Gastrocnemius medialis (tissue), 4 donors: ENCODE results near the gene CD300LG. TPM values are rescaled to one million over a fixed set of nuclear protein-coding genes. Genes with fewer than 3 reads are reported as not detected.
A peak's percentile ranks its signal among the peaks of the same experiment; 100 is the strongest.

Experiments
- ATAC-seq, 2 donors: fragments of 150-250 bp; one replicate each; pipeline ENCODE4 v1.9.1; 2016
- DNase-seq, 2 donors: peaks; one replicate each; pipeline ENCODE4 v3.0.0-alpha.2; 2019
- H3K27ac ChIP-seq, 4 donors: fragments of 200-600 bp; sonication (generic); 1 replicate in 1 of 4; 2 replicates in 3 of 4; pipeline ENCODE4 v1.5.1; 2016 to 2018; ENCODE audit warnings: mild to moderate bottlenecking in 2 of 4, moderate library complexity in 1 of 4
- H3K27me3 ChIP-seq, 3 donors: fragments of 200-600 bp; sonication (generic) in 2 of 3; 1 replicate in 1 of 3; 2 replicates in 2 of 3; pipeline versions ENCODE4 v1.5.1 to v1.6.0; 2016 to 2019; ENCODE audit warnings: mild to moderate bottlenecking in 1 of 3, moderate library complexity in 1 of 3
- H3K36me3 ChIP-seq, 2 donors: fragments of 200-600 bp; sonication (generic) in 1 of 2; one replicate each; pipeline ENCODE4 v1.5.1; 2017 to 2018
- H3K4me1 ChIP-seq, 2 donors: fragments of 200-600 bp; sonication (generic) in 1 of 2; one replicate each; pipeline ENCODE4 v1.5.1; 2016 to 2017; ENCODE audit warnings: mild to moderate bottlenecking in 2 of 2
- H3K4me3 ChIP-seq, 4 donors: fragments of 200-600 bp; sonication (generic) in 3 of 4; 1 replicate in 1 of 4; 2 replicates in 3 of 4; pipeline ENCODE4 v1.5.1; 2016 to 2019; ENCODE audit warnings: mild to moderate bottlenecking in 2 of 4
- H3K9me3 ChIP-seq, 3 donors: fragments of 200-600 bp; sonication (generic) in 2 of 3; 1 replicate in 1 of 3; 2 replicates in 2 of 3; pipeline ENCODE4 v1.5.1; 2016 to 2019
- POLR2A ChIP-seq, 2 donors: fragments of 450-650 bp; IDR thresholded peaks; one replicate each; pipeline ENCODE4 v1.6.1; 2017; ENCODE audit warnings: antibody characterized with exemption in 2 of 2, mild to moderate bottlenecking in 2 of 2, moderate library complexity in 2 of 2
- in situ Hi-C, 4 donors: fragments of 200-750 bp; cut with MboI; loops; one replicate each; pipeline versions ENCODE4 v1.15.0 to v1.8.0; 2017; ENCODE audit warnings: low sequenced_read_pairs in 4 of 4
- intact Hi-C: fragments of 100-400 bp; cut with DNase I; formaldehyde crosslinking; loops from one replicate; pipeline ENCODE4 v1.15.1; 2023; ENCODE audit warnings: low total_unique reads
- total RNA-seq, 4 donors: library from RNA; depleted of rRNA; stranded (reverse); fragments of >200 nt; gene quantifications; one replicate each; pipeline versions ENCODE4 v1.1.0 to v1.2.3, GENCODE V29; 2016
- TF ChIP-seq, protein P1 (sequence below), 5 experiments: fragments of 450-650 bp in 3 of 5; fragments of 200-600 bp in 2 of 5; sonication (generic) in 2 of 5; IDR thresholded peaks in 4 of 5; conservative IDR thresholded peaks in 1 of 5; 1 replicate in 4 of 5; 2 replicates in 1 of 5; pipeline ENCODE4 v1.5.1; 2016 to 2019; ENCODE audit warnings: antibody characterized with exemption in 5 of 5, mild to moderate bottlenecking in 3 of 5, moderate library complexity in 3 of 5

CD300LG gene
- total RNA-seq, 4 donors from 2014 or later = 18.4 to 28.2 (median 20.8) TPM

- H3K27me3 ChIP-seq = peaks cover 0 to 3% (median 0%) of the 10 kb centered on the region in 3 donors
- intact Hi-C loops (no loop called here), in situ Hi-C loops (no loop called here)
- H3K36me3 ChIP-seq = no peaks in the 10 kb centered on the region
- peaks cover 0 to 3% of the 10 kb centered on the region in 2 donors for H3K4me1 ChIP-seq
- no peak overlapping the region for H3K27ac ChIP-seq
- ATAC-seq (no peak), DNase-seq (no peak)
- no peak overlapping the region for H3K4me3 ChIP-seq
- TF ChIP-seq, protein P1, sequence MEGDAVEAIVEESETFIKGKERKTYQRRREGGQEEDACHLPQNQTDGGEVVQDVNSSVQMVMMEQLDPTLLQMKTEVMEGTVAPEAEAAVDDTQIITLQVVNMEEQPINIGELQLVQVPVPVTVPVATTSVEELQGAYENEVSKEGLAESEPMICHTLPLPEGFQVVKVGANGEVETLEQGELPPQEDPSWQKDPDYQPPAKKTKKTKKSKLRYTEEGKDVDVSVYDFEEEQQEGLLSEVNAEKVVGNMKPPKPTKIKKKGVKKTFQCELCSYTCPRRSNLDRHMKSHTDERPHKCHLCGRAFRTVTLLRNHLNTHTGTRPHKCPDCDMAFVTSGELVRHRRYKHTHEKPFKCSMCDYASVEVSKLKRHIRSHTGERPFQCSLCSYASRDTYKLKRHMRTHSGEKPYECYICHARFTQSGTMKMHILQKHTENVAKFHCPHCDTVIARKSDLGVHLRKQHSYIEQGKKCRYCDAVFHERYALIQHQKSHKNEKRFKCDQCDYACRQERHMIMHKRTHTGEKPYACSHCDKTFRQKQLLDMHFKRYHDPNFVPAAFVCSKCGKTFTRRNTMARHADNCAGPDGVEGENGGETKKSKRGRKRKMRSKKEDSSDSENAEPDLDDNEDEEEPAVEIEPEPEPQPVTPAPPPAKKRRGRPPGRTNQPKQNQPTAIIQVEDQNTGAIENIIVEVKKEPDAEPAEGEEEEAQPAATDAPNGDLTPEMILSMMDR (IDR thresholded peaks at IDR 0.05 in 4 of 5, conservative IDR thresholded peaks at IDR 0.05 in 1 of 5) = no peak
- TF ChIP-seq POLR2A (IDR thresholded peaks at IDR 0.05) = no peak
- H3K9me3 ChIP-seq = no peaks in the 10 kb centered on the region
Measured at GRCh38 chr17:43852571-43852970, 5.6 kb downstream of the CD300LG start.

- in situ Hi-C loops = no loop called here
- DNase-seq (no peak), ATAC-seq (no peak)
- Histone ChIP-seq H3K4me3 (no peak overlapping the region), H3K36me3 (no peaks in the 10 kb centered on the region), H3K27ac (no peak overlapping the region), H3K9me3 (no peaks in the 10 kb centered on the region), H3K4me1 (peaks cover 0 to 3% of the 10 kb centered on the region in 2 donors), H3K27me3 (peaks cover 0 to 3% (median 0%) of the 10 kb centered on the region in 3 donors)
- intact Hi-C loops = no loop called here
- TF ChIP-seq, protein P1 (IDR thresholded peaks at IDR 0.05 in 4 of 5, conservative IDR thresholded peaks at IDR 0.05 in 1 of 5) = no peak
- TF ChIP-seq POLR2A (IDR thresholded peaks at IDR 0.05) = no peak
Measured at GRCh38 chr17:43853546-43853945, 6.6 kb downstream of the CD300LG start.

DNA sequence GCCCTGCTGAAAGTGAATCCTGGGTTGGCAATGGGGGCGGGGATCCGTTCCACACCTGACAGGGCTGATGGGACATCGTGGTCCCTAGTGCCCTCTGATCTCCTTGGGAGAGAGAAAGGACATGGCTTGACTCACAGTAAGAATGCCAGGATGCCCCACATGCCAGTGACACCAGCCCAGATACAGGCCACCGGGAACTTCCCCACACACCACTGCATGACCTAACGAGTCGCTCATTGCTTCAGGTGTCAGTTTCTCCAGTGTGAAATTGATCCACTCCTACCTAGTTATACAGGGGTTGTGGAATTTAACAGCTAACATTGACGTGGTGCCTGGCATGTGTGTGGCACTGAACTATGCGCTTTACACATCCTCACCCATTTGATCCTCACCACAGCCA, 7.5 kb downstream of the CD300LG start:
- H3K4me1 ChIP-seq = peaks cover 0 to 3% of the 10 kb centered on the region in 2 donors
- TF ChIP-seq, protein P1 (IDR thresholded peaks at IDR 0.05 in 4 of 5, conservative IDR thresholded peaks at IDR 0.05 in 1 of 5) = no peak
- TF ChIP-seq POLR2A (IDR thresholded peaks at IDR 0.05) = no peak
- ATAC-seq (peak; percentile 40 to 42), DNase-seq (no peak)
- H3K36me3 ChIP-seq = no peaks in the 10 kb centered on the region
- H3K27me3 ChIP-seq = peaks cover 0 to 3% (median 0%) of the 10 kb centered on the region in 3 donors
- in situ Hi-C loops (no loop called here), intact Hi-C loops (no loop called here)
- H3K9me3 ChIP-seq = no peaks in the 10 kb centered on the region
- H3K4me3 ChIP-seq = no peak overlapping the region
- peak overlapping the region in 1 of 4 donors; percentile 18 for H3K27ac ChIP-seq

DNA sequence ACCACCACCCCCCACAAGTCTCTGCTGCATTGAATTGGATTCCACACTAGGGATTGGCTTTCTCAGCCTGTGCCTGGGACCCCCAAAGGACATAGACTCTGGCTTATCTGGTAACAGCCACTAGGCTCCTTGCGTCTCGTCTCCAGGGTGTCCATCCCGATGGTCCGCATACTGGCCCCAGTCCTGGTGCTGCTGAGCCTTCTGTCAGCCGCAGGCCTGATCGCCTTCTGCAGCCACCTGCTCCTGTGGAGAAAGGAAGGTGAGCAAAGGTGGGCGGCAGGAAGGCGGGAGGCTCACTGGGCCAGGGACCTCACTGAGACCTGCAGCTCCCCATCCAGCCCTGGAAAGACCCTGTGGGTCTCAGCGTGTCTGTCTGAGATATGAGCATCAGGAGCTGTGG, 8.1 kb downstream of the CD300LG start:
- H3K27me3 ChIP-seq = peaks cover 0 to 3% (median 0%) of the 10 kb centered on the region in 3 donors
- DNase-seq (no peak), ATAC-seq (no peak)
- peaks cover 0 to 7% of the 10 kb centered on the region in 2 donors for H3K4me1 ChIP-seq
- TF ChIP-seq, protein P1 (IDR thresholded peaks at IDR 0.05 in 4 of 5, conservative IDR thresholded peaks at IDR 0.05 in 1 of 5) = no peak
- TF ChIP-seq POLR2A (IDR thresholded peaks at IDR 0.05) = no peak
- no peaks in the 10 kb centered on the region for H3K36me3 ChIP-seq
- in situ Hi-C loops = no loop called here
- peak overlapping the region in 1 of 4 donors; percentile 13 for H3K27ac ChIP-seq
- intact Hi-C loops = no loop called here
- H3K9me3 ChIP-seq = no peaks in the 10 kb centered on the region
- H3K4me3 ChIP-seq = no peak overlapping the region

DNA sequence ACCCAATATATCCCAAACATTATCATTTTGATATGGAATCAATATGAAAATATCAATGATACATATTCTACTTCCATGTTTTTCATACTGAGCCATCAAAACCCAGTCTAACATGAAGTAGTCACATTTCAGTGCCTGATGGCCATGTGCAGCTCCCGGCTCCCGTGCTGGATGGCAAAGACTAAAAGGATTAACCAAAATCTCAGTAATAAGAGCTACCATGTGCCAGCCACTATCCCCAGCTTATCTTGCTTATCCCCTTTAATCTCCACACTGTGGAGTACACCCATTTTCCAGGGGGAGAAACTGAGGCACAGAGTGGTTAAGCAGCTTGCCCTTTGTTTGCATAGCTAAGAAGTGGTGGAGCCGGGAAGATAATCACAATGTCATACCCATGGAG, 9.2 kb downstream of the CD300LG start:
- Histone ChIP-seq H3K4me1 (peaks cover 5 to 18% of the 10 kb centered on the region in 2 donors), H3K4me3 (no peak overlapping the region), H3K27me3 (no peaks in the 10 kb centered on the region), H3K36me3 (no peaks in the 10 kb centered on the region), H3K9me3 (no peaks in the 10 kb centered on the region), H3K27ac (peak overlapping the region in 1 of 4 donors; percentile 69)
- TF ChIP-seq, protein P1 (IDR thresholded peaks at IDR 0.05 in 4 of 5, conservative IDR thresholded peaks at IDR 0.05 in 1 of 5) = no peak
- TF ChIP-seq POLR2A (IDR thresholded peaks at IDR 0.05) = no peak
- in situ Hi-C loops = no loop called here
- intact Hi-C loops = no loop called here
- DNase-seq = no peak
- ATAC-seq = no peak
